ENCODE data around the gene EHMT1. TPM values are rescaled to one million over a fixed set of nuclear protein-coding genes. Genes with fewer than 3 reads are reported as not detected.
A peak's percentile ranks its signal among the peaks of the same experiment; 100 is the strongest.

EHMT1 gene
- polyA plus RNA-seq, 3 donors = 10.1 to 46.5 (median 15.0) TPM

GRCh38 chr9:137742698-137743097 is 123.9 kb downstream of the EHMT1 start:
- Histone ChIP-seq H3K27ac (ENCODE audit: low read depth in 1 of 2, low read length in 2 of 2) (no peak overlapping the region), H3K4me2 (replicated peaks; ENCODE audit: extremely low read depth, low read length, poor library complexity, severe bottlenecking) (no peak overlapping the region), H4K20me1 (ENCODE audit: insufficient read depth, low read length) (peaks cover 9% of the 10 kb centered on the region), H3K4me3 (replicated peaks in 1 of 3; ENCODE audit: low read depth in 2 of 3, low read length in 3 of 3) (no peak overlapping the region), H3K9me3 (replicated peaks in 1 of 2; ENCODE audit: control insufficient read depth in 1 of 2, insufficient read depth in 1 of 2, low read length in 2 of 2) (no peaks in the 10 kb centered on the region), H3K27me3 (ENCODE audit: control insufficient read depth in 2 of 2, insufficient read depth in 2 of 2, low read length in 2 of 2) (no peaks in the 10 kb centered on the region), H3K79me2 (ENCODE audit: insufficient read depth, low read length) (no peaks in the 10 kb centered on the region), H3K36me3 (replicated peaks in 1 of 2; ENCODE audit: control insufficient read depth in 1 of 2, insufficient read depth in 2 of 2, low read length in 2 of 2) (peaks cover 46 to 80% of the 10 kb centered on the region in 2 donors), H2AFZ (ENCODE audit: insufficient read depth, low read depth, low read length, poor library complexity, severe bottlenecking) (no peak overlapping the region), H3K4me1 (ENCODE audit: control insufficient read depth in 1 of 2, insufficient read depth in 2 of 2, low read length in 2 of 2) (peaks cover 0 to 7% of the 10 kb centered on the region in 2 donors), H3K9ac (ENCODE audit: insufficient read depth, low read length, poor library complexity, severe bottlenecking) (no peak overlapping the region)
- Mint-ChIP-seq H3K9me3 (no peaks in the 10 kb centered on the region), H3K36me3 (peaks cover 66 to 87% of the 10 kb centered on the region in 2 donors), H3K4me3 (no peak overlapping the region), H3K27ac (no peak overlapping the region), H3K27me3 (ENCODE audit: low read depth in 3 of 3) (no peaks in the 10 kb centered on the region), H3K4me1 (peaks cover 7% of the 10 kb centered on the region)
- TF ChIP-seq, protein P1, sequence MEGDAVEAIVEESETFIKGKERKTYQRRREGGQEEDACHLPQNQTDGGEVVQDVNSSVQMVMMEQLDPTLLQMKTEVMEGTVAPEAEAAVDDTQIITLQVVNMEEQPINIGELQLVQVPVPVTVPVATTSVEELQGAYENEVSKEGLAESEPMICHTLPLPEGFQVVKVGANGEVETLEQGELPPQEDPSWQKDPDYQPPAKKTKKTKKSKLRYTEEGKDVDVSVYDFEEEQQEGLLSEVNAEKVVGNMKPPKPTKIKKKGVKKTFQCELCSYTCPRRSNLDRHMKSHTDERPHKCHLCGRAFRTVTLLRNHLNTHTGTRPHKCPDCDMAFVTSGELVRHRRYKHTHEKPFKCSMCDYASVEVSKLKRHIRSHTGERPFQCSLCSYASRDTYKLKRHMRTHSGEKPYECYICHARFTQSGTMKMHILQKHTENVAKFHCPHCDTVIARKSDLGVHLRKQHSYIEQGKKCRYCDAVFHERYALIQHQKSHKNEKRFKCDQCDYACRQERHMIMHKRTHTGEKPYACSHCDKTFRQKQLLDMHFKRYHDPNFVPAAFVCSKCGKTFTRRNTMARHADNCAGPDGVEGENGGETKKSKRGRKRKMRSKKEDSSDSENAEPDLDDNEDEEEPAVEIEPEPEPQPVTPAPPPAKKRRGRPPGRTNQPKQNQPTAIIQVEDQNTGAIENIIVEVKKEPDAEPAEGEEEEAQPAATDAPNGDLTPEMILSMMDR (IDR thresholded peaks at IDR 0.05) = no peak
- intact Hi-C loops (cut with micrococcal nuclease) = no loop called here
- 93% methylated on average over 6 of the region's 7 CpGs for WGBS (ENCODE audit: insufficient coverage)
- DNase-seq = no peak

GRCh38 chr9:137743695-137744094 is 124.9 kb downstream of the EHMT1 start:
- no peaks in the 10 kb centered on the region for H3K9me3 ChIP-seq (replicated peaks in 1 of 2; ENCODE audit: control insufficient read depth in 1 of 2, insufficient read depth in 1 of 2, low read length in 2 of 2)
- peak overlapping the region in 3 of 7 donors; percentile 41 to 81 (median 63) for H3K27ac Mint-ChIP-seq
- intact Hi-C loops (cut with micrococcal nuclease) = no loop called here
- H3K4me1 Mint-ChIP-seq = peaks cover 7% of the 10 kb centered on the region
- no peaks in the 10 kb centered on the region for H3K9me3 Mint-ChIP-seq
- WGBS (ENCODE audit: insufficient coverage) = 99% methylated on average over 14 of the region's 19 CpGs
- no peak overlapping the region for H3K9ac ChIP-seq (ENCODE audit: insufficient read depth, low read length, poor library complexity, severe bottlenecking)
- no peak overlapping the region for H3K4me3 ChIP-seq (replicated peaks in 1 of 3; ENCODE audit: low read depth in 2 of 3, low read length in 3 of 3)
- H3K36me3 Mint-ChIP-seq = peaks cover 70 to 88% of the 10 kb centered on the region in 2 donors
- peaks cover 54 to 89% of the 10 kb centered on the region in 2 donors for H3K36me3 ChIP-seq (replicated peaks in 1 of 2; ENCODE audit: control insufficient read depth in 1 of 2, insufficient read depth in 2 of 2, low read length in 2 of 2)
- TF ChIP-seq, protein P1 (IDR thresholded peaks at IDR 0.05) = no peak
- H4K20me1 ChIP-seq (ENCODE audit: insufficient read depth, low read length) = peaks cover 10% of the 10 kb centered on the region
- no peak overlapping the region for H2AFZ ChIP-seq (ENCODE audit: insufficient read depth, low read depth, low read length, poor library complexity, severe bottlenecking)
- no peaks in the 10 kb centered on the region for H3K27me3 Mint-ChIP-seq (ENCODE audit: low read depth in 3 of 3)
- H3K4me1 ChIP-seq (ENCODE audit: control insufficient read depth in 1 of 2, insufficient read depth in 2 of 2, low read length in 2 of 2) = peaks cover 0 to 7% of the 10 kb centered on the region in 2 donors
- no peak for DNase-seq
- no peak overlapping the region for H3K27ac ChIP-seq (ENCODE audit: low read depth in 1 of 2, low read length in 2 of 2)
- no peaks in the 10 kb centered on the region for H3K79me2 ChIP-seq (ENCODE audit: insufficient read depth, low read length)
- no peak overlapping the region for H3K4me2 ChIP-seq (replicated peaks; ENCODE audit: extremely low read depth, low read length, poor library complexity, severe bottlenecking)
- H3K27me3 ChIP-seq (ENCODE audit: control insufficient read depth in 2 of 2, insufficient read depth in 2 of 2, low read length in 2 of 2) = no peaks in the 10 kb centered on the region
- H3K4me3 Mint-ChIP-seq = no peak overlapping the region
